CD14-positive monocyte (primary cell): ENCODE data around the gene SEPTIN7. TPM values are rescaled to one million over a fixed set of nuclear protein-coding genes. Genes with fewer than 3 reads are reported as not detected.
A peak's percentile ranks its signal among the peaks of the same experiment; 100 is the strongest.

Experiments
- DNase-seq, 3 donors: peaks; one replicate each; pipeline ENCODE4 v3.0.0-alpha.2; 2011 to 2022
- H2AFZ ChIP-seq: 2 replicates; pipeline ENCODE4 v1.6.0; 2012; ENCODE audit warnings: mild to moderate bottlenecking, low read depth, low read length, inconsistent platforms; ENCODE audit not compliant: insufficient read depth, poor library complexity, severe bottlenecking
- H3K27ac ChIP-seq, 2 donors: 1 replicate in 1 of 2; 2 replicates in 1 of 2; pipeline ENCODE4 v1.5.1; 2012 to 2013; ENCODE audit warnings: low read length in 2 of 2, control low read depth in 1 of 2, inconsistent platforms in 1 of 2, low read depth in 1 of 2, mild to moderate bottlenecking in 1 of 2
- H3K27me3 ChIP-seq, 2 donors: one replicate each; pipeline versions ENCODE4 v1.6.0 to v1.6.1; 2011 to 2013; ENCODE audit warnings: low read length in 2 of 2; ENCODE audit not compliant: control insufficient read depth in 2 of 2, insufficient read depth in 2 of 2
- H3K36me3 ChIP-seq, 2 donors: replicated peaks in 1 of 2; 1 replicate in 1 of 2; 2 replicates in 1 of 2; pipeline versions ENCODE4 v1.5.1 to v1.6.1; 2012 to 2013; ENCODE audit warnings: low read length in 2 of 2, control low read depth in 1 of 2, inconsistent platforms in 1 of 2, mild to moderate bottlenecking in 1 of 2; ENCODE audit not compliant: insufficient read depth in 2 of 2, control insufficient read depth in 1 of 2
- H3K4me1 ChIP-seq, 2 donors: 1 replicate in 1 of 2; 2 replicates in 1 of 2; pipeline versions ENCODE4 v1.5.1 to v1.6.1; 2012 to 2013; ENCODE audit warnings: low read length in 2 of 2, control low read depth in 1 of 2, inconsistent platforms in 1 of 2, mild to moderate bottlenecking in 1 of 2, moderate library complexity in 1 of 2; ENCODE audit not compliant: insufficient read depth in 2 of 2, control insufficient read depth in 1 of 2
- H3K4me2 ChIP-seq: replicated peaks from 2 replicates; pipeline ENCODE3; 2012; ENCODE audit warnings: low read length, moderate library complexity, mild to moderate bottlenecking; ENCODE audit not compliant: poor library complexity, severe bottlenecking; ENCODE audit errors: extremely low read depth
- H3K4me3 ChIP-seq, 3 experiments: fragments of 200-600 bp in 1 of 3; sonication (generic) in 1 of 3; replicated peaks in 1 of 3; 1 replicate in 2 of 3; 2 replicates in 1 of 3; pipeline ENCODE4 v1.5.1; 2011 to 2013; ENCODE audit warnings: low read length in 3 of 3, mild to moderate bottlenecking in 3 of 3, control low read depth in 2 of 3, low read depth in 2 of 3, inconsistent platforms in 1 of 3, moderate library complexity in 1 of 3
- H3K79me2 ChIP-seq: 2 replicates; pipeline ENCODE4 v1.6.0; 2012; ENCODE audit warnings: mild to moderate bottlenecking, control low read depth, inconsistent platforms, low read length, moderate library complexity; ENCODE audit not compliant: insufficient read depth
- H3K9ac ChIP-seq: 2 replicates; pipeline ENCODE4 v1.6.0; 2017; ENCODE audit warnings: low read length, mild to moderate bottlenecking; ENCODE audit not compliant: insufficient read depth, poor library complexity, severe bottlenecking
- H3K9me3 ChIP-seq, 2 donors: replicated peaks in 1 of 2; 1 replicate in 1 of 2; 2 replicates in 1 of 2; pipeline versions ENCODE4 v1.5.1 to v1.6.1; 2012 to 2013; ENCODE audit warnings: low read length in 2 of 2, control low read depth in 1 of 2; ENCODE audit not compliant: control insufficient read depth in 1 of 2, insufficient read depth in 1 of 2
- H4K20me1 ChIP-seq: 2 replicates; pipeline ENCODE4 v1.6.0; 2012; ENCODE audit warnings: mild to moderate bottlenecking, low read length, control low read depth, moderate library complexity; ENCODE audit not compliant: insufficient read depth
- H3K27ac Mint-ChIP-seq, 7 donors: one replicate each; pipeline ENCODE4 v1.8.0; 2020; ENCODE audit warnings: mild to moderate bottlenecking in 7 of 7, mixed read lengths in 7 of 7, moderate library complexity in 6 of 7, inconsistent platforms in 2 of 7
- H3K27me3 Mint-ChIP-seq, 3 donors: one replicate each; pipeline ENCODE4 v1.8.0; 2021 to 2022; ENCODE audit warnings: low read depth in 3 of 3, mild to moderate bottlenecking in 3 of 3, mixed read lengths in 3 of 3, moderate library complexity in 3 of 3, inconsistent platforms in 1 of 3
- H3K36me3 Mint-ChIP-seq, 2 donors: one replicate each; pipeline ENCODE4 v1.8.0; 2020; ENCODE audit warnings: mixed read lengths in 2 of 2, inconsistent platforms in 1 of 2, mild to moderate bottlenecking in 1 of 2
- H3K4me1 Mint-ChIP-seq: one replicate; pipeline ENCODE4 v1.8.0; 2020; ENCODE audit warnings: mild to moderate bottlenecking, mixed read lengths
- H3K4me3 Mint-ChIP-seq, 2 donors: one replicate each; pipeline ENCODE4 v1.8.0; 2020; ENCODE audit warnings: mild to moderate bottlenecking in 2 of 2, mixed read lengths in 2 of 2, moderate library complexity in 1 of 2
- H3K9me3 Mint-ChIP-seq, 7 donors: one replicate each; pipeline ENCODE4 v1.8.0; 2020 to 2022; ENCODE audit warnings: mixed read lengths in 7 of 7, mild to moderate bottlenecking in 6 of 7, moderate library complexity in 6 of 7, inconsistent platforms in 2 of 7
- CTCF ChIP-seq: fragments of 200-600 bp; IDR thresholded peaks from one replicate; pipeline ENCODE4 v1.8.0; 2022; ENCODE audit warnings: antibody characterized with exemption, mild to moderate bottlenecking
- WGBS: methylation state at CpG from one replicate; pipeline ENCODE4 v1.1.5; 2013; ENCODE audit warnings: missing lambda C conversion rate; ENCODE audit not compliant: insufficient coverage; 5-methylcytosine and 5-hydroxymethylcytosine counted together
- intact Hi-C, 2 donors: fragments of 100-400 bp; cut with micrococcal nuclease; formaldehyde crosslinking; loops; one replicate each; pipeline versions ENCODE4 v1.15.0 to v1.15.1; 2023
- polyA plus RNA-seq, 3 donors: library from polyadenylated mRNA; depleted of rRNA in 1 of 3; unstranded in 2 of 3; stranded (reverse) in 1 of 3; fragments of 300-500 nt in 2 of 3; fragments of >200 nt in 1 of 3; fragmentation: Illumina TruSeq in 2 of 3; gene quantifications; 1 replicate in 2 of 3; 2 replicates in 1 of 3; pipeline ENCODE4 v1.2.3, GENCODE V29; 2012 to 2021

SEPTIN7 gene
- polyA plus RNA-seq, 3 donors, result 60.9 to 322 (median 224) TPM

GRCh38 chr7:35805876-35806275 is 5.0 kb downstream of the SEPTIN7 start:
- no peak for TF ChIP-seq CTCF
- Histone ChIP-seq H3K36me3 (no peaks in the 10 kb centered on the region), H3K9ac (no peak overlapping the region), H3K27ac (peak overlapping the region in 1 of 2 donors; percentile 14), H3K4me2 (no peak overlapping the region), H3K79me2 (peaks cover 96% of the 10 kb centered on the region), H3K4me3 (no peak overlapping the region), H3K27me3 (no peaks in the 10 kb centered on the region), H2AFZ (no peak overlapping the region), H3K4me1 (peaks cover 18 to 19% of the 10 kb centered on the region in 2 donors), H3K9me3 (no peaks in the 10 kb centered on the region), H4K20me1 (peaks cover 92% of the 10 kb centered on the region)
- Mint-ChIP-seq H3K4me3 (no peak overlapping the region), H3K27ac (peak overlapping the region in 3 of 7 donors; percentile 43 to 75 (median 62)), H3K36me3 (peaks cover 0 to 16% of the 10 kb centered on the region in 2 donors), H3K27me3 (peaks cover 0 to 2% (median 0%) of the 10 kb centered on the region in 3 donors), H3K9me3 (peaks cover 0 to 4% (median 0%) of the 10 kb centered on the region in 7 donors), H3K4me1 (peaks cover 34% of the 10 kb centered on the region)
- peak; percentile 8 to 33 (median 19) for DNase-seq
- intact Hi-C loops, result loop anchor here (10.0 kb wide), 2 partner anchors 49 to 89 kb away; no protein-coding TSS in a partner anchor
- WGBS, result 33% methylated on average over 1 of the region's 3 CpGs

- Histone ChIP-seq H3K79me2 (peaks cover 100% of the 10 kb centered on the region), H3K27ac (no peak overlapping the region), H3K4me3 (no peak overlapping the region), H4K20me1 (peaks cover 100% of the 10 kb centered on the region), H3K27me3 (no peaks in the 10 kb centered on the region), H3K9me3 (peaks cover 2 to 6% of the 10 kb centered on the region in 2 donors), H3K4me2 (no peak overlapping the region), H2AFZ (no peak overlapping the region), H3K36me3 (no peaks in the 10 kb centered on the region), H3K9ac (no peak overlapping the region), H3K4me1 (no peaks in the 10 kb centered on the region)
- H3K27me3 Mint-ChIP-seq, result peaks cover 0 to 3% (median 0%) of the 10 kb centered on the region in 3 donors
- no peak overlapping the region for H3K27ac Mint-ChIP-seq
- peaks cover 33% of the 10 kb centered on the region for H3K4me1 Mint-ChIP-seq
- peaks cover 5 to 16% of the 10 kb centered on the region in 2 donors for H3K36me3 Mint-ChIP-seq
- no peak overlapping the region for H3K4me3 Mint-ChIP-seq
- no CpG with 5 or more reads among the region's 1 CpG for WGBS
- intact Hi-C loops, result no loop called here
- no peak for DNase-seq
- TF ChIP-seq CTCF, result no peak
- peaks cover 6 to 22% (median 16%) of the 10 kb centered on the region in 7 donors for H3K9me3 Mint-ChIP-seq
Observed at GRCh38 chr7:35816514-35816913, 15.7 kb downstream of the SEPTIN7 start.
